CD4-positive, alpha-beta T cell treated with Interleukin-10 for 1 hour (primary cell): ENCODE results near the gene PLEKHM1.

Source experiments
- DNase-seq: peaks from one replicate; pipeline ENCODE4 v3.0.0-alpha.2; 2020

Gene PLEKHM1

DNA sequence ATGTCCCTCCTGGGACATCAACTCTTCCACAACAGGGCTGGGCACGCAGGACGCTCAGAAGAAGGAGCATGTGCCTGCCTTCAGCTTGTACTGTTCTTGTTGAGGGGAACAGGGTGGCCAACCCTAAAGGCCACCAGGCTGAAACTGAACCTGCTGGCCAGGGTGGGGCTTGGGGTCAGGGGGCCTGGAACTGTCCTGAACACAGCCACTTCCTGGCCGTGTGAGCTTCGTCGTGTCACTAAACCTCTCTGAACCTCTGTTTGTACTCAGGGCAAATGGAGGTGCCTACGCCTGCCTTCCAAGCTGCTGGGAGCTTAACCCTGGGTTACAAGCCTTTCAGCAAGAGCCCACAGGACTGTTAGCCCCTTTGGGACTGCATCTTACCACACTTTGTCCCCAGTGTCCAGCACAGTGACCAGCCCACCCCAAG, 64.5 kb downstream of the PLEKHM1 start:
- no peak for DNase-seq

- DNase-seq: no peak
These were observed 65.2 kb downstream of the PLEKHM1 start for GRCh38 chr17:45425125-45425983.

DNA sequence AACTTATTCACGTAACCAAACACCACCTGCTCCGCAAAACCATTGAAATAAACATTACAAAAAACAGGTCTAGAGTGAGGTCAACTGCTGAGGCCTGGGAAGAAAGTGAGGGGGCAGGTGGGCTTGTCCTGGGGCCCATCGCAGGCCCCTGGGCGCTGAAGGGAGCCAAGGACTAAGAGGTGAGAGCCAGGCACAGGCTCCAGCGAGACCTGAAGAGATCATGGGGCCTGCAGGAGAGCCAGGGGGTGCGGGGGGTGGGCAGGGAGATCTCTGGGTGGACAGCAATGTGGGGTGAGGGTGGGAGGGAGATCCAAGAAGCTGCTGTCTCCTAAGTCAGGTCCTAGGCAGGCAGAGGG, 65.8 kb downstream of the PLEKHM1 start:
- DNase-seq: no peak

- DNase-seq: no peak
These were observed 66.6 kb downstream of the PLEKHM1 start for GRCh38 chr17:45423975-45424335.

DNA sequence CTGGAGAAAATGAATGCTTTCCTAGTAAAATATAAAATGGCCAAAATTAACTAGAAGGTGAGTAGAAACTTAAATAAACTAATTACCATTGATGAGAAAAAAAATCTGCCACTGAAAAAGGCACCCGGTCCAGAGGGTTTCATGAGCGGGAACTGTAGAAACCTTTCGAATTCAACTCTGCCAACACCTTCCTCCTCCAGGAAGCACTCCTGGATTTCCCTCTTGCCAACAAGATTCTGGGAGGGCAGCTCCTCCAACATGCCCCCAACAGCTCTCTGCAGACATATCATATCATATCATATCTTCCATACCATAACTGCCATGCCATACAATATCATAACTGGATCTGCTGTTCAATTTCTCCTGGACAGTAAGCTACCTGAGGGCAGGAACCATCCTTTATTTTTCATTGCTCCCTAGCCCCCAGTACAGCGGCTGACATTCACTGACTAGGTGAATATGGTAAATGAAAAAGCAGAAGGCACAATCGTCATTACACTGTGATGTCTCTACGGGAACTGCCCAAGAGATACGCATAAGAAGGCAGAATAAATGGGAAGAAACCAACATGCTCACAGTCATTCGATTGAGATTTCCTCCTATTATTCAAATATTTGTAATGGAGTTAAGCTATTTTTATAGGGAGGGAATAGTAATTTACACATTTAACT, 67.1 kb downstream of the PLEKHM1 start:
- no peak for DNase-seq

DNA sequence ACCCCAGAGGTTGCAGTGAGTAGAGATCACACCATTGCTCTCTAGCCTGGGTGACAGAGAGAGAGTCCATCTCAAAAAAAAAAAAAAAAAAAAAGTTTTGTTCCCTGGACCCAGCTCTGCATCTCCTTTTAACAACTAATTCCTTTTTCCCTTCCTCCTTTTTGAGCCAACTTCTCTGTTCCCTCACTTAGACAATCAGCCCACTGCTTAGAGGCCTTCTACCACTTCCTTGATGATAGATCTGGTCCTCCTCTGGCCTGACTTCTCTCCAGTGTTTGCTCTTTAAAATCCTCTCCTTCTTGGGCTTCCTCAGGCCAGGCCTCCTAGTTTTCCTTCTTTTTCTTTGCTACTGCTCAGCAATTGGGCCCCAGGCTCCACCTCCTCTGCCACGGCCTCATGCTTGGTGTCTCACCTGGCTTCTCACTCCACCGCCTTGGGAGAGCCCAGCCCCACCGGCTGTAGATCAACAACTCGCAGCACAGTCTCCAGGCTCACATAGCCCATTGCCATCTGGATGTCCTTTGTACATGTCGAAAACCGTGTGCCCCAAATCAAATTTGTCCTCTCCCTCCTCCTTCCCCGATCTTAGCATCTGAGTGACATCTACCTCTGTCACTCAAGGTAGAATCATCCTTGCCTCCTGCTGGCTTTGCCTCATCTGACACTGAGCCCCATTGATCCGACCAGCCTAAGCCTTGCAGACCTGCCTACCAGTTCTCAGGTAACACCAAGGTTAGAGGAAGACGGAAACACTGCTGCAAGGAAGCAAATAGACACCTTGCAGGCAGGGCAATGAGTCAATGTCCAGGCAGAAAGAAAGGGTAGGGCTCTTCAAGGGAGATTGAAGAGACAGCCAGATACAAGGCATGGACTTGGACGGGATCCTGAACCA, 75.3 kb downstream of the PLEKHM1 start:
- no peak for DNase-seq

DNA sequence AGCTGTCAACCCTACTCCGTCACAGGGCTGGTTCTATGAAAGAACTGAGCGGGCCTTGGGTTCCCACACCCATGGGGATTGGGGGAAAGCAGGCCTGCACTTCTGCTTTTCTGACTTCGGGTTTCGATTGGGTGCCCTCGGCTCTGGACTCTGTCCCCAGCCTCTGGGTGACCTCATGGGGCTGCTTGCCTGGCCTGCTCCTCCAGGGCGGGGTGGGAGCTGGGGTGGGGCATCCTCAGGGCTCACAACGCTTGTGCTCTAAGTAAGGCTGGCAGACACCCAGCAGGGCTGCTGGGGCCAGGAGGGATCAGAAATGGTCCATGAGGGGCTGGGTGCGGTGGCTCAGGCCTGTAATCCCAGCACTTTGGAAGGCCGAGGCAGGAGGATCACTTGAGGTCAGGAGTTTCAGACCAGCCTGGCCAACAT, 77.0 kb downstream of the PLEKHM1 start:
- no peak for DNase-seq

DNA sequence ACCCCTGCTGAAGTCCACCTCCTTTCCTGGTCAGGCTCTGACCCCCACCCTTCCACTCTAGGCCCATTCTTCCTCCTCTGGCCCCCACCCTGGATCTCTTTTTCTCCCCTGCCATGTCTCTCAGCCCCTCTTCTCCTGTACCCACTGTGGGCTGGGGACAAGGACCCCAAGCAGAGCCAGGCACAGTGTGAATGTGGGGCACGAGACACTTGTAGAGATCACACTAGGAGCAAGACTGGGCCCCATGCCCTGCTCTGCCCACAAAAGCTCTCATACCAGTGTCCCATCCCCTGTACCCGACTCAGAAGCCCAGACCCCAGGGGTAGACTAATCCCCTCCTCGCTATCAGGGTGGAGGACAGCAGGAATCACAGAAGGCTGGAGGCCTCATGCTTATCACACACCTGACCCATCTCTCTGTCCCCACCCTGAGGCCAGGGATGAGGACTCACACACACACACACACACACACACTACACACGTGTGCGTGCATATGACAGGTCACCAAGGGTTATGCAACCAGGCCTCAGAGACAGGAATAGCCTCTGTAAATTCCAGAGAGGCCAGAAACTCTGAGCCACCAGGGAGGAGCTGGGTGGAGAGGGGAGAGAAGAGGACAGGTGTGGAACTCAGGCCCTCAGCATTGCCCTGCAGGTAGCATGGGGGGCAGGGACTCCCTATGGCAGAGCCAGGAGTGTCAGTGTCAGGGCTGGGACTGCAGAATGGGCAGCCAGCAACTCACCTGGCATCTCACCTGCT, 79.0 kb downstream of the PLEKHM1 start:
- DNase-seq: no peak

- peak; percentile 64 for DNase-seq
These were observed 80.1 kb downstream of the PLEKHM1 start for GRCh38 chr17:45410144-45411091.

DNA sequence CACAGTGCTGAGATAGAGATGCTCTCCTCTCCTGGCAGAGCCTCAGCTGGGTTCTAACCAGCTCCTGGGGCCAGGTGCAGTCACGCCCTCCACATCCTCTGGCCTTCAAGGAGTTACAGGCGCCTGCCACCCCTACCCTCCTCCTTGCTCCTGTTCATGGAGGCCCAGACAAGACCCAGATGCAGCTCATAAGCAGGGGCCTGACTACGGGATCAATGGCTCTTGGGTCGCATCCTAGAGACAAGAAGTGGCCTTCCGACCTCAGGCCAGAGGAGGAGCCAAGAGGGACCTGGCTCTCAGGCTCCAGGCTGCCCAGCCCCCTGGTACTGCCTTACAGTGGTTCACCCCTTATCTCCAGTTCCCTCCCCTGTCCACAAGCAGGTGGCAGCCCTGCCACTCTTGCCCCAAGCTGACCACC, 80.9 kb downstream of the PLEKHM1 start:
- no peak for DNase-seq

GRCh38 chr17:45408611-45409421, 81.7 kb downstream of the PLEKHM1 start:
- DNase-seq: no peak

DNA sequence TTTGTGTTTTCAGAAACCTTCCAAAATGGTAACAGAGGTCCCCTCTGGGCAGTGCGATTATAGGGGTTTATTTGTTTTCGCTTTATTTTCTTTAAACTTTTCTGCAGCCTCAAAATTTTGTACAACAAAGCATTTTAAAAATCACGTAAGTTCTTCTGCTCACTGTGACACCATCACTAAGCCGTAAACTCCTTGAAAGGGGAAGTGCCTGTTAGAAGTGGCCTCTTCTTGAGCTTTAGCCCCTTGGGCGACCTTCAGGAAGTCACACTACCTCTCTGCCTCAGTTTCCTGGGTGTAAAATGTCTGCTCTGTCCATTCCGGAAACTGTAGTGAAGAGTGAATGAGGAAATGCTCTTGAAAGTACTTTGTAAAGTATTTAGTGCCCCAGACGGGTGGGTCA, 84.4 kb downstream of the PLEKHM1 start:
- DNase-seq: no peak

GRCh38 chr17:45405250-45406086, 85.1 kb downstream of the PLEKHM1 start:
- DNase-seq: no peak

- DNase-seq: no peak
These were observed 85.7 kb downstream of the PLEKHM1 start for GRCh38 chr17:45404870-45405249.

DNA sequence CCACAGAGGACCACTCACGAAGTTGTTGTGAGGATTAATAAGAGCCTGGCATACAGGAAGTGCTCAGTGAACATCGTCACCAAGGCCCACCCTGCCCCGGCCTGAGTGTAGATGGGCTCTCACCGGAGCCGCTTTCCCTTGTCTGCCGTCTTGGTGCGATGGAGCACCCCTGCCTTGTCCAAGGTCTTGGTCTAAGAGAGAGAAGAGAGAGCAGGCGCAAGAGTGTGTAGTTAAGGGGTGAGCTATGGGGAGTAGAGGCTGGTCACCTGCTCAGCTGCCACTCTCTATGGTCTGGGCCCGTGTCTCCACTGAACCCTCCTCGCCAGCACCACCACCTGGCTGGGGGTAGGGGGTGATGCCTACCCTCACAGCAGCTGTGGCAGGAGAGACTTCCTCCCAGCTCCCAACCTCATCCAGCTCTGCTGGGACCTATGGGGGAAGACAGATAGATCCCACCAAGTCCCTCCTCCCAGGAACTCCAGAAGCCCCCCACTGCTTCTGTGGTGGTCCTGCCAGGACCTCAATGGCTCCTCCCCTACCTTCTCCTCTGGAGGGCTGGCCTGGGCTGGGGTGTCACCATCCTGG, 86.5 kb downstream of the PLEKHM1 start:
- DNase-seq: no peak

DNA sequence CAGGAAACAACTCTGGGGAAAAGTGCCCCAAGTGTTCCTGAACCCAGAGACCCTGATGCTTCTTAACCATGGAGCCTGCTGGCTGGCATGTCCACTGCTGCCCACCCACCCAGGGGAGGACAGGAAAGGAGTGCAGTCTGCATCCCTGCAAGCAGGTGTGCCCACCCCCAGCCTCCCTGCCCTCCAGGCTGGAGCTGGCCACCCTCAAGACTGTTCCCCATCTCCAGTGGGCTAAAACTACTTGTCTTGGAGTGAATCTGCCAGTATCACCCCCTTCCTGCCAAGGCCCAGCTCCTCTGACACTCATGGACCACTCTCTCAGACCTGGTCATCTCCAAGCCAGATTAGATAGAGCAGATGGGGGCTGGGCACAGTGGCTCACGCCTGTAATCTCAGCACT, 87.6 kb downstream of the PLEKHM1 start:
- no peak for DNase-seq

DNA sequence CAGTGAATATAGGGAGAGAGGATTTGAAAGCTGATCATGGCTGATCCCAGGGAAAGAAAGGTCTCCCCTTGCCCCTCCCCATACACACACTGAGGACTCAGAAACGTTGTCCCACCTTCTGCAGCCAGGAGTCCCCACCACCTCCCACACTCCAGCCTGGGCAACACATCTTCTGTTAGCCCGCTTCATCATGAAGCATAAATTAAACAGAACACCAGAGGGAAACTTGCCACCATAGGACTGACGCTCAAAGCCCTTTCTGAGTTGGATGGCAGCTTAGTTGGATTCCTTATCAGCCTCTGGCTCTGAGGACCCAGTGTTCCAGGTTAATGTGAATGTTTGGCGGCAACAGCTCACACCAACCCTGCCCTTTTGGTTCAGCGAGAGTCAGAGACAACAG, 91.7 kb downstream of the PLEKHM1 start:
- DNase-seq: no peak

GRCh38 chr17:45397796-45398195, 92.7 kb downstream of the PLEKHM1 start:
- no peak for DNase-seq

DNA sequence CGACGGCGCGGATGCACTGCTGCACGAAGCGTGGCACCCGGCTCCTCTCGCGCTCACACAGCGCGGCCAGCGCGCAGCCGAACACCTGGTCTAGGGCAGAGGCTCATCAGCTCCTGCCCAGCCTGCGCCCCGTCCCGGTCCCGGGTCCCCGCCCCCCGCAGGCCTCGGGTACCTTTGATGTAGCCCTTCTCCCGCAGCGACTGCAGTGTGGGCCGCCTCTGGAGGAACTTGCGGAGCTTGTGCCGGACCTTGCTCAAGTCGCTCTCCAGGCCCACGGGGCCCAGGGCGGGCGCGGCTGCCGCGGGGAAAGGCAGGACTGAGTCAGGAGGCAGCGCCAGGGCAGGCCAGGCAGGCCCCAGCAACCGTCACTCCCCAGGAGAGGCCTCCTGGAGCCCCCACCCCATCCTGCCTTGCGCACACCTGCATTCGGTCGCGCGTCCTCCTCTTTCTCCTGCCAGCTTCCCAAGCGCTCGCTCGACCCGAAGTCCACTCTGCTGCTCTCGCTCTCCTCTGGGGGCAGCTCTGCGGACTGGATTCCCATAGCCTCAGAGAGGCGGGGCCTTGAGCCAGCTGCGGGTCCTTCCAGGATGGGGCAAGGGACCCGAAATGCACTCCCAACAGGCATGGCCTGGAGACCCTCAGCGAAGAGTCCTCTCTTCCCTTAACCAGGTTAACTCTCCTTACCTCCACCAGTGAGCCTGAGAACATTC, 93.9 kb downstream of the PLEKHM1 start:
- DNase-seq: no peak
